Loucy (cell line): ENCODE data around the gene PASD1.

Experiments
- H2AFZ ChIP-seq: fragments of 200-600 bp; sonication (generic); 2 replicates; pipeline ENCODE4 v1.6.0; 2016; ENCODE audit warnings: antibody characterized with exemption, mild to moderate bottlenecking, low read length, moderate library complexity
- H3F3A ChIP-seq: fragments of 200-600 bp; 2 replicates; pipeline ENCODE4 v1.6.0; 2016; ENCODE audit warnings: antibody characterized with exemption, low read depth, mild to moderate bottlenecking
- H3K27me3 ChIP-seq: fragments of 200-600 bp; sonication (generic); 2 replicates; pipeline ENCODE4 v1.6.1; 2014; ENCODE audit warnings: low read length, mild to moderate bottlenecking; ENCODE audit not compliant: insufficient read depth, poor library complexity, severe bottlenecking
- H3K36me3 ChIP-seq: fragments of 200-600 bp; sonication (generic); 2 replicates; pipeline ENCODE4 v1.6.1; 2016; ENCODE audit warnings: low read length; ENCODE audit not compliant: insufficient read depth
- H3K4me1 ChIP-seq: fragments of 200-600 bp; sonication (generic); 2 replicates; pipeline ENCODE4 v1.5.1; 2014; ENCODE audit warnings: low read length, mild to moderate bottlenecking; ENCODE audit not compliant: insufficient read depth, poor library complexity, severe bottlenecking
- H3K4me2 ChIP-seq: fragments of 200-600 bp; sonication (generic); 2 replicates; pipeline ENCODE4 v1.6.0; 2014; ENCODE audit warnings: antibody characterized with exemption, low read length, low read depth, mild to moderate bottlenecking; ENCODE audit not compliant: poor library complexity, severe bottlenecking
- H3K4me3 ChIP-seq: fragments of 200-600 bp; sonication (generic); 2 replicates; pipeline ENCODE4 v1.5.1; 2014; ENCODE audit warnings: low read length, mild to moderate bottlenecking, mixed read lengths; ENCODE audit not compliant: poor library complexity, severe bottlenecking
- H3K79me2 ChIP-seq: fragments of 200-600 bp; sonication (generic); 2 replicates; pipeline ENCODE4 v1.6.1; 2014; ENCODE audit warnings: low read length; ENCODE audit not compliant: insufficient read depth
- H3K9ac ChIP-seq: fragments of 200-600 bp; sonication (generic); 2 replicates; pipeline ENCODE4 v1.6.0; 2014; ENCODE audit warnings: mild to moderate bottlenecking, low read depth, low read length, moderate library complexity; ENCODE audit not compliant: poor library complexity, severe bottlenecking
- H3K9me2 ChIP-seq: fragments of 200-600 bp; sonication (generic); replicated peaks from 2 replicates; pipeline ENCODE4 v1.6.1; 2016; ENCODE audit warnings: low read depth, low read length, mixed read lengths
- H3K9me3 ChIP-seq: fragments of 200-600 bp; sonication (generic); 2 replicates; pipeline ENCODE4 v1.6.1; 2014; ENCODE audit warnings: mild to moderate bottlenecking, antibody characterized with exemption, low read length, low read depth; ENCODE audit not compliant: insufficient read depth
- H4K20me1 ChIP-seq: fragments of 200-600 bp; sonication (generic); 2 replicates; pipeline ENCODE4 v1.6.0; 2014; ENCODE audit warnings: antibody characterized with exemption, low read length, mild to moderate bottlenecking; ENCODE audit not compliant: insufficient read depth, poor library complexity, severe bottlenecking
- EZH2phosphoT487 ChIP-seq: fragments of 200-600 bp; IDR thresholded peaks from 2 replicates; pipeline ENCODE4 v1.6.1; 2018; ENCODE audit warnings: antibody characterized with exemption, mild to moderate bottlenecking, moderate library complexity, borderline replicate concordance
- TF ChIP-seq, protein P1 (sequence below): fragments of 200-600 bp; sonication (generic); conservative IDR thresholded peaks from 2 replicates; pipeline ENCODE4 v1.5.1; 2014; ENCODE audit warnings: mild to moderate bottlenecking, antibody characterized with exemption, low read length

Gene PASD1

GRCh38 chrX:151704041-151704663 lies 140.7 kb downstream of the PASD1 start:
- H3K9ac ChIP-seq = no peak overlapping the region
- TF ChIP-seq, protein P1, sequence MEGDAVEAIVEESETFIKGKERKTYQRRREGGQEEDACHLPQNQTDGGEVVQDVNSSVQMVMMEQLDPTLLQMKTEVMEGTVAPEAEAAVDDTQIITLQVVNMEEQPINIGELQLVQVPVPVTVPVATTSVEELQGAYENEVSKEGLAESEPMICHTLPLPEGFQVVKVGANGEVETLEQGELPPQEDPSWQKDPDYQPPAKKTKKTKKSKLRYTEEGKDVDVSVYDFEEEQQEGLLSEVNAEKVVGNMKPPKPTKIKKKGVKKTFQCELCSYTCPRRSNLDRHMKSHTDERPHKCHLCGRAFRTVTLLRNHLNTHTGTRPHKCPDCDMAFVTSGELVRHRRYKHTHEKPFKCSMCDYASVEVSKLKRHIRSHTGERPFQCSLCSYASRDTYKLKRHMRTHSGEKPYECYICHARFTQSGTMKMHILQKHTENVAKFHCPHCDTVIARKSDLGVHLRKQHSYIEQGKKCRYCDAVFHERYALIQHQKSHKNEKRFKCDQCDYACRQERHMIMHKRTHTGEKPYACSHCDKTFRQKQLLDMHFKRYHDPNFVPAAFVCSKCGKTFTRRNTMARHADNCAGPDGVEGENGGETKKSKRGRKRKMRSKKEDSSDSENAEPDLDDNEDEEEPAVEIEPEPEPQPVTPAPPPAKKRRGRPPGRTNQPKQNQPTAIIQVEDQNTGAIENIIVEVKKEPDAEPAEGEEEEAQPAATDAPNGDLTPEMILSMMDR = no peak
- no peak for TF ChIP-seq EZH2phosphoT487
- no peaks in the 10 kb centered on the region for H3K9me2 ChIP-seq
- no peak overlapping the region for H3K4me3 ChIP-seq
- no peaks in the 10 kb centered on the region for H3K36me3 ChIP-seq
- H4K20me1 ChIP-seq = no peaks in the 10 kb centered on the region
- no peaks in the 10 kb centered on the region for H3K9me3 ChIP-seq
- H3K27me3 ChIP-seq = no peaks in the 10 kb centered on the region
- H3K4me2 ChIP-seq = no peak overlapping the region
- H3K4me1 ChIP-seq = no peaks in the 10 kb centered on the region
- H2AFZ ChIP-seq = no peak overlapping the region
- H3K79me2 ChIP-seq = no peaks in the 10 kb centered on the region
- H3F3A ChIP-seq = no peaks in the 10 kb centered on the region

DNA sequence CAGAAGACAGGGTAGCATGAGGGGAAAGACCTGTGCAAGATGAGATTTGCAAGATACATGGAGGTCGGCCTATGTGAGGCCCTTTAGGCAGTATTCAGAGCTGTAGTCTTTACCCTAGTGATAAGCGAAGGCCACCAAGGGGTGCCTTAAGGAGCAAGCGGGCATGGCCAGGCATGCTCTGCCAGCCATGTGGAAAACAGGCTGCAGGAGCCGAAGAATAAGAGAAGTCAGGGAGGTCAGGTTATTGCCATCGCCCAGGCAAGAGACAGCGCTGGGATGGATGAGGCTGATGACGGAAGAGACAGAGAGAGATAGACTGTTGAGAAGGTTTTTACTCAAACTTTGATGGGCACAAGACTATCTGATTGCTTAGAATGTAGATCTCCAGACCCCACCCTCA lies 145.3 kb downstream of the PASD1 start:
- no peaks in the 10 kb centered on the region for H3K4me1 ChIP-seq
- no peak overlapping the region for H3K4me3 ChIP-seq
- no peak overlapping the region for H2AFZ ChIP-seq
- no peaks in the 10 kb centered on the region for H3K79me2 ChIP-seq
- no peak overlapping the region for H3K9ac ChIP-seq
- H4K20me1 ChIP-seq = no peaks in the 10 kb centered on the region
- H3K27me3 ChIP-seq = no peaks in the 10 kb centered on the region
- H3K9me3 ChIP-seq = no peaks in the 10 kb centered on the region
- no peaks in the 10 kb centered on the region for H3F3A ChIP-seq
- no peak overlapping the region for H3K4me2 ChIP-seq
- no peaks in the 10 kb centered on the region for H3K36me3 ChIP-seq
- no peaks in the 10 kb centered on the region for H3K9me2 ChIP-seq
- TF ChIP-seq EZH2phosphoT487 = no peak
- TF ChIP-seq, protein P1 = no peak

DNA sequence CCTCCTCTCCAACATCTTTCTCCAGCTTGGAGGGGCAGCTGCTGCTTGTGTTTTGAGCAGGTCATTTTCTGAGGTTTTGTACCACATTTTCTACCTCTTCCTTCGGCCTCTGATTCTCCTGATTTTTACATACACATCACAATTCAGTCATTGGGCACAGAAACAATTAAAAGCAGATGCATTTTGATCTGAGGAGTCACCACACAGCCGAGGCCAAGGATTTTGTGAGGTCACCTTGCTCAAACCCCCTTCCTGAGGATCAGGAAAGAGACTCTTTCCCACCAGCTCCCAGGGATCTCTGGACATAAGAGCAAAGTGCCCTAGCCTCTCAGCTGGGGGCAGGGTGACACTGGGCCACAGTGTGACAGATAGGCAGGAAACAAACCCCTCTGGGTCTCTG lies 147.0 kb downstream of the PASD1 start:
- no peaks in the 10 kb centered on the region for H3F3A ChIP-seq
- no peak overlapping the region for H3K4me2 ChIP-seq
- no peaks in the 10 kb centered on the region for H4K20me1 ChIP-seq
- no peaks in the 10 kb centered on the region for H3K79me2 ChIP-seq
- TF ChIP-seq, protein P1 = no peak
- TF ChIP-seq EZH2phosphoT487 = no peak
- no peaks in the 10 kb centered on the region for H3K9me3 ChIP-seq
- no peaks in the 10 kb centered on the region for H3K36me3 ChIP-seq
- H2AFZ ChIP-seq = no peak overlapping the region
- H3K9ac ChIP-seq = no peak overlapping the region
- H3K4me1 ChIP-seq = no peaks in the 10 kb centered on the region
- H3K9me2 ChIP-seq = no peaks in the 10 kb centered on the region
- no peak overlapping the region for H3K4me3 ChIP-seq
- H3K27me3 ChIP-seq = no peaks in the 10 kb centered on the region
